ENCODE results near the gene SPATA17. TPM values are rescaled to one million over a fixed set of nuclear protein-coding genes. Genes with fewer than 3 reads are reported as not detected.

The SPATA17 gene
- total RNA-seq, 4 donors from 2014 or later, result 0.52 to 2.4 TPM; not detected in 2

GRCh38 chr1:217876896-217877295 is 245.8 kb downstream of the SPATA17 start:
- DNase-seq, result no peak
- no peaks in the 10 kb centered on the region for H3K9me3 ChIP-seq
- TF ChIP-seq POLR2A (IDR thresholded peaks at IDR 0.05) (no peak), CTCF (IDR thresholded peaks at IDR 0.05) (no peak)
- H3K27me3 ChIP-seq, result no peaks in the 10 kb centered on the region
- H3K36me3 ChIP-seq, result no peaks in the 10 kb centered on the region
- H3K27ac ChIP-seq, result no peak overlapping the region
- H3K4me1 ChIP-seq, result no peaks in the 10 kb centered on the region
- intact Hi-C loops (cut with DNase I; ENCODE audit: low total_unique reads), result no loop called here
- no peak overlapping the region for H3K4me3 ChIP-seq

- TF ChIP-seq CTCF (IDR thresholded peaks at IDR 0.05) (no peak), POLR2A (IDR thresholded peaks at IDR 0.05) (no peak)
- intact Hi-C loops (cut with DNase I; ENCODE audit: low total_unique reads), result no loop called here
- H3K4me1 ChIP-seq, result no peaks in the 10 kb centered on the region
- no peaks in the 10 kb centered on the region for H3K36me3 ChIP-seq
- no peaks in the 10 kb centered on the region for H3K9me3 ChIP-seq
- H3K27me3 ChIP-seq, result no peaks in the 10 kb centered on the region
- no peak overlapping the region for H3K4me3 ChIP-seq
- no peak for DNase-seq
- no peak overlapping the region for H3K27ac ChIP-seq
Observed at GRCh38 chr1:217881131-217881543, 250.0 kb downstream of the SPATA17 start.

GRCh38 chr1:217881607-217882332 is 250.6 kb downstream of the SPATA17 start:
- Histone ChIP-seq H3K4me3 (no peak overlapping the region), H3K36me3 (no peaks in the 10 kb centered on the region), H3K27me3 (no peaks in the 10 kb centered on the region), H3K9me3 (no peaks in the 10 kb centered on the region), H3K27ac (no peak overlapping the region), H3K4me1 (no peaks in the 10 kb centered on the region)
- TF ChIP-seq POLR2A (IDR thresholded peaks at IDR 0.05) (no peak), CTCF (IDR thresholded peaks at IDR 0.05) (no peak)
- DNase-seq, result no peak
- intact Hi-C loops (cut with DNase I; ENCODE audit: low total_unique reads), result no loop called here

- H3K36me3 ChIP-seq, result no peaks in the 10 kb centered on the region
- TF ChIP-seq CTCF (IDR thresholded peaks at IDR 0.05) (no peak), POLR2A (IDR thresholded peaks at IDR 0.05) (no peak)
- intact Hi-C loops (cut with DNase I; ENCODE audit: low total_unique reads), result no loop called here
Observed at GRCh38 chr1:217885181-217885580, 254.0 kb downstream of the SPATA17 start.

GRCh38 chr1:217888328-217888727 is 257.2 kb downstream of the SPATA17 start:
- Histone ChIP-seq H3K4me1 (no peaks in the 10 kb centered on the region), H3K27me3 (no peaks in the 10 kb centered on the region), H3K4me3 (no peak overlapping the region), H3K9me3 (no peaks in the 10 kb centered on the region), H3K27ac (no peak overlapping the region), H3K36me3 (no peaks in the 10 kb centered on the region)
- intact Hi-C loops (cut with DNase I; ENCODE audit: low total_unique reads), result no loop called here
- no peak for DNase-seq
- TF ChIP-seq POLR2A (IDR thresholded peaks at IDR 0.05) (no peak), CTCF (IDR thresholded peaks at IDR 0.05) (no peak)

More at GRCh38 chr1:217885181-217885580, 254.0 kb downstream of the SPATA17 start:
- Histone ChIP-seq H3K9me3 (no peaks in the 10 kb centered on the region), H3K27me3 (no peaks in the 10 kb centered on the region), H3K4me1 (no peaks in the 10 kb centered on the region), H3K27ac (no peak overlapping the region), H3K4me3 (no peak overlapping the region)
- DNase-seq, result no peak

Measured in uterus (tissue), 4 donors.